Measurements from ENCODE around the gene GRK5. TPM values are rescaled to one million over a fixed set of nuclear protein-coding genes. Genes with fewer than 3 reads are reported as not detected.

The GRK5 gene
- total and polyA plus RNA-seq, 4 donors: 18.5 to 43.1 (median 40.3) TPM

DNA sequence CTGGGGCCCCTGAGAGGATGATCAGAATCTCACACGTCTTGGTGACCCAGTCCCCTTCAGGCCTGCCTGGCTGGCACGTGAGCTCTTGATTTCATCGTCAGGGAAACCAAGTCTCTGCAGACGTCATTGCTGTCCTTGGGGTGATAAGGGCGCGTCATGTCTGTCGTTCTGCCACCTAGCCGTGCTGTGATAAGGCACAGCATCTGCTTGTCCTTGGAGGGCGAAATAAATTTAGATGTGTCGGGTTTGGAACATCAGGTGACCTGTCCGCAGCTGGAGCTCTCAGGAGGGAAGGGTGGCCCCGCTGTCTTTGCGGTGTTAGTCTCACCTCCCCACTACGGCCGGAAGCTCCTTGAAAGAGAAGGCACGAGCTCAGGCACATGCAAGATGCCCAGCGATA, 129.2 kb downstream of the GRK5 start:
- WGBS, 2 donors: 87 to 89% methylated on average over 17 of the region's 17 CpGs
- TF ChIP-seq, protein P1, sequence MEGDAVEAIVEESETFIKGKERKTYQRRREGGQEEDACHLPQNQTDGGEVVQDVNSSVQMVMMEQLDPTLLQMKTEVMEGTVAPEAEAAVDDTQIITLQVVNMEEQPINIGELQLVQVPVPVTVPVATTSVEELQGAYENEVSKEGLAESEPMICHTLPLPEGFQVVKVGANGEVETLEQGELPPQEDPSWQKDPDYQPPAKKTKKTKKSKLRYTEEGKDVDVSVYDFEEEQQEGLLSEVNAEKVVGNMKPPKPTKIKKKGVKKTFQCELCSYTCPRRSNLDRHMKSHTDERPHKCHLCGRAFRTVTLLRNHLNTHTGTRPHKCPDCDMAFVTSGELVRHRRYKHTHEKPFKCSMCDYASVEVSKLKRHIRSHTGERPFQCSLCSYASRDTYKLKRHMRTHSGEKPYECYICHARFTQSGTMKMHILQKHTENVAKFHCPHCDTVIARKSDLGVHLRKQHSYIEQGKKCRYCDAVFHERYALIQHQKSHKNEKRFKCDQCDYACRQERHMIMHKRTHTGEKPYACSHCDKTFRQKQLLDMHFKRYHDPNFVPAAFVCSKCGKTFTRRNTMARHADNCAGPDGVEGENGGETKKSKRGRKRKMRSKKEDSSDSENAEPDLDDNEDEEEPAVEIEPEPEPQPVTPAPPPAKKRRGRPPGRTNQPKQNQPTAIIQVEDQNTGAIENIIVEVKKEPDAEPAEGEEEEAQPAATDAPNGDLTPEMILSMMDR (IDR thresholded peaks at IDR 0.05; ENCODE audit: control extremely low read depth, extremely low read depth): no peak
- Histone ChIP-seq H3K9ac (ENCODE audit: insufficient read depth in 1 of 2, low read length in 2 of 2) (no peak overlapping the region), H3K4me1 (ENCODE audit: control insufficient read depth in 5 of 5, insufficient read depth in 5 of 5, low read length in 5 of 5) (peaks cover 0 to 43% (median 21%) of the 10 kb centered on the region in 5 donors), H3K4me3 (no peak overlapping the region), H3K27me3 (ENCODE audit: control insufficient read depth in 3 of 3, insufficient read depth in 3 of 3, low read length in 2 of 3) (no peaks in the 10 kb centered on the region), H3K36me3 (ENCODE audit: control insufficient read depth in 4 of 4, insufficient read depth in 4 of 4, low read length in 4 of 4) (peaks cover 0 to 11% (median 7%) of the 10 kb centered on the region in 4 donors), H3K27ac (ENCODE audit: low read depth in 1 of 2, low read length in 1 of 2) (peak overlapping the region; percentile 14 to 18), H3K9me3 (ENCODE audit: control insufficient read depth in 4 of 4, insufficient read depth in 3 of 4, low read length in 3 of 4) (no peaks in the 10 kb centered on the region)
- no peak for DNase-seq
- ATAC-seq (ENCODE audit: insufficient read depth, low FRiP score): no peak

DNA sequence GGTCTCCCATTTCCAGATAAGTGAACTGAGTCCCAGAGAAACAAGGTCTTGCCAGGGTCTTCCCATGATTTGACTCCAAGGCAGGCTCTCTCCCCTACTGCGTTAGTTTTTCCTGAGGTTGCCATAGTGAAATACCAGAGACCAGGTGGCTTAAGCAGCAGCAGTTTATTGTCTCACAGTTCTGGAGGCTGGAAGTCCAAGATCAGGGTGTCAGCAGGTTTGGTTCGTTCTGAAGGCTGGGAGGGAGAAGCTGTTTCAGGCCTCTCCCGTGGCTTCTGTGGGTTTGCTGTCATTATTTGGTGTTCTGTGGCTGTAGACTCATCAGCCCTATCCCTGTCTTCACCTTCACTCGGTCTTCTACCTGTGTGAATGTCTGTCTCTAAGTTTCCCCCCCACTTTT, 129.9 kb downstream of the GRK5 start:
- WGBS, 2 donors: 73 to 75% methylated on average over 4 of the region's 4 CpGs
- ATAC-seq (ENCODE audit: insufficient read depth, low FRiP score) (no peak), DNase-seq (no peak)
- Histone ChIP-seq H3K9ac (ENCODE audit: insufficient read depth in 1 of 2, low read length in 2 of 2) (no peak overlapping the region), H3K36me3 (ENCODE audit: control insufficient read depth in 4 of 4, insufficient read depth in 4 of 4, low read length in 4 of 4) (peaks cover 0 to 11% (median 7%) of the 10 kb centered on the region in 4 donors), H3K9me3 (ENCODE audit: control insufficient read depth in 4 of 4, insufficient read depth in 3 of 4, low read length in 3 of 4) (no peaks in the 10 kb centered on the region), H3K27ac (ENCODE audit: low read depth in 1 of 2, low read length in 1 of 2) (no peak overlapping the region), H3K4me1 (ENCODE audit: control insufficient read depth in 5 of 5, insufficient read depth in 5 of 5, low read length in 5 of 5) (peaks cover 0 to 48% (median 22%) of the 10 kb centered on the region in 5 donors), H3K4me3 (no peak overlapping the region), H3K27me3 (ENCODE audit: control insufficient read depth in 3 of 3, insufficient read depth in 3 of 3, low read length in 2 of 3) (no peaks in the 10 kb centered on the region)
- TF ChIP-seq, protein P1 (IDR thresholded peaks at IDR 0.05; ENCODE audit: control extremely low read depth, extremely low read depth): no peak

DNA sequence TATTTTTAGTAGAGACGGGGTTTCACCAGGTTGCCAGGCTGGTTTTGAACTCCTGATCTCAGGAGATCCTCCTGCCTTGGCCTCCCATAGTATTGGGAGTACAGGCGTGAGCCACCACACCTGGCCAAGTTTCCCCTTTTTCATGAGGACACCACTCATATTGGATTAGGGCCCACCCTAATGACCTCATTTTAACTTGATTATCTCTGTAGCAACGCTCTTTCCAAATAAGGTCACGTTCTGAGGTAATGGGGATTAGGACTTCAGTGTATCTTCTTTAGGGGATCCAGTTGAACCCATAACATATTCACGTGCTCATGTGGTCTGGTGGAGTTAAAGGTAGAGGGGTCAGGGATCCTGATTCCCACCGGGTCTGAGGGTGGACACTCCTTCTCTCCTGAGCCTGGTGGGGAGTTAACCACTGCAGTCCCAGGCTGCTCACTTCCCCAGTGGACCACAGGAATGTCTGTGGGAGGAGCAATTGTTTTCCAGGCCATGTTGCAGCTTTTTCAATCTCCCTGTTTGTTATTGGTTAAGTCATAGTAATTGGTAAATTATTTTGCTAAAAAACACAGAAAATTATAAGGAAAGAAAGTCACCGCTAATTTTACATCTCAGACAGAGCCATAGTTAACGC, 130.5 kb downstream of the GRK5 start:
- 82 to 87% methylated on average over 8 of the region's 8 CpGs for WGBS, 2 donors
- TF ChIP-seq, protein P1 (IDR thresholded peaks at IDR 0.05; ENCODE audit: control extremely low read depth, extremely low read depth): no peak
- Histone ChIP-seq H3K4me1 (ENCODE audit: control insufficient read depth in 5 of 5, insufficient read depth in 5 of 5, low read length in 5 of 5) (peaks cover 0 to 55% (median 25%) of the 10 kb centered on the region in 5 donors), H3K27ac (ENCODE audit: low read depth in 1 of 2, low read length in 1 of 2) (no peak overlapping the region), H3K36me3 (ENCODE audit: control insufficient read depth in 4 of 4, insufficient read depth in 4 of 4, low read length in 4 of 4) (peaks cover 0 to 11% (median 7%) of the 10 kb centered on the region in 4 donors), H3K9me3 (ENCODE audit: control insufficient read depth in 4 of 4, insufficient read depth in 3 of 4, low read length in 3 of 4) (no peaks in the 10 kb centered on the region), H3K4me3 (no peak overlapping the region), H3K27me3 (ENCODE audit: control insufficient read depth in 3 of 3, insufficient read depth in 3 of 3, low read length in 2 of 3) (no peaks in the 10 kb centered on the region), H3K9ac (ENCODE audit: insufficient read depth in 1 of 2, low read length in 2 of 2) (no peak overlapping the region)
- ATAC-seq (ENCODE audit: insufficient read depth, low FRiP score): no peak
- DNase-seq: no peak

All from lung (tissue), 12 donors.